K562 (cell line): ENCODE measurements around the gene CKLF. TPM values are rescaled to one million over a fixed set of nuclear protein-coding genes. Genes with fewer than 3 reads are reported as not detected.

Experiments used
- FOXK1 ChIP-seq: sonication (generic); formaldehyde crosslinking; IDR thresholded peaks from 2 replicates; pipeline ENCODE4 v1.8.0; 2022; ENCODE audit warnings: missing genetic modification reagents, mild to moderate bottlenecking, borderline replicate concordance
- HMG20B ChIP-seq: fragments of 250-450 bp; sonication (Bioruptor Pico); IDR thresholded peaks from 2 replicates; pipeline ENCODE4 v1.5.0; 2021; ENCODE audit warnings: mild to moderate bottlenecking
- NR2C2 ChIP-seq, 2 experiments: fragments of 200-800 bp in 1 of 2; sonication (Bioruptor generic) in 1 of 2; sonication (generic) in 1 of 2; formaldehyde crosslinking in 1 of 2; IDR thresholded peaks; 2 replicates each; pipeline versions ENCODE4 v1.6.1 to v1.8.0; 2016 to 2022; ENCODE audit warnings: mild to moderate bottlenecking in 1 of 2, missing compliant biosample characterization in 1 of 2, missing genetic modification characterization in 1 of 2, missing genetic modification reagents in 1 of 2
- SMARCA4 ChIP-seq: fragments of 450-650 bp; IDR thresholded peaks from 2 replicates; pipeline ENCODE4 v1.6.1; 2016
- STAG1 ChIP-seq: sonication (generic); formaldehyde crosslinking; IDR thresholded peaks from 2 replicates; pipeline ENCODE4 v1.5.0; 2020; ENCODE audit warnings: missing genetic modification reagents, borderline replicate concordance
- STAT5A ChIP-seq: IDR thresholded peaks from 2 replicates; pipeline ENCODE4 v1.6.1; 2012; ENCODE audit warnings: low read length, inconsistent platforms, borderline replicate concordance
- ZNF431 ChIP-seq: sonication (generic); formaldehyde crosslinking; IDR thresholded peaks from 2 replicates; pipeline ENCODE4 v1.8.0; 2022; ENCODE audit warnings: mild to moderate bottlenecking, missing genetic modification reagents
- polyA plus RNA-seq, 8 experiments: library from polyadenylated mRNA; depleted of rRNA in 4 of 8; stranded (reverse) in 5 of 8; unstranded in 3 of 8; fragments of >200 nt; fragmentation: Nextera tagmentation in 2 of 8; fragmentation: Illumina TruSeq in 1 of 8; extraction: Ambion mirVana in 2 of 8; extraction: Trizol in 1 of 8; gene quantifications; 2 replicates each; pipeline versions ENCODE4 v1.2.1 to v1.2.3, GENCODE V29; 2011 to 2014; ENCODE audit warnings: inconsistent platforms in 1 of 8, missing spikeins in 1 of 8
- total RNA-seq, 7 experiments: library from RNA; depleted of rRNA in 6 of 7; stranded (reverse); fragments of >200 nt in 6 of 7; fragmentation: Illumina TruSeq in 2 of 7; extraction: Trizol in 2 of 7; gene quantifications; 2 replicates each; pipeline versions ENCODE4 v1.2.1 to v1.2.3, GENCODE V29; 2011 to 2021; ENCODE audit warnings: low replicate concordance in 1 of 7
- TF ChIP-seq, protein P1 (sequence below): fragments of 200-800 bp; sonication (Bioruptor generic); IDR thresholded peaks from 2 replicates; pipeline ENCODE4 v1.6.1; 2017; ENCODE audit warnings: missing genetic modification characterization, missing compliant biosample characterization
- TF ChIP-seq, protein P2 (sequence below): fragments of 200-600 bp; sonication (generic); IDR thresholded peaks from one replicate; pipeline ENCODE4 v1.6.1; 2012; ENCODE audit warnings: mild to moderate bottlenecking, low read depth, low read length, inconsistent platforms
- TF ChIP-seq, protein P3 (sequence below): fragments of 450-650 bp; IDR thresholded peaks from 2 replicates; pipeline ENCODE4 v1.6.1; 2016
- TF ChIP-seq, protein P4 (sequence below): sonication (generic); formaldehyde crosslinking; IDR thresholded peaks from 2 replicates; pipeline ENCODE4 v1.5.0; 2020; ENCODE audit warnings: missing genetic modification reagents

The CKLF gene
- total and polyA plus RNA-seq, 9 of the 15 experiments (the other 6 are each of a cell fraction or from before 2014, with no cell fraction given): 84.8 to 322 (median 118) TPM

DNA sequence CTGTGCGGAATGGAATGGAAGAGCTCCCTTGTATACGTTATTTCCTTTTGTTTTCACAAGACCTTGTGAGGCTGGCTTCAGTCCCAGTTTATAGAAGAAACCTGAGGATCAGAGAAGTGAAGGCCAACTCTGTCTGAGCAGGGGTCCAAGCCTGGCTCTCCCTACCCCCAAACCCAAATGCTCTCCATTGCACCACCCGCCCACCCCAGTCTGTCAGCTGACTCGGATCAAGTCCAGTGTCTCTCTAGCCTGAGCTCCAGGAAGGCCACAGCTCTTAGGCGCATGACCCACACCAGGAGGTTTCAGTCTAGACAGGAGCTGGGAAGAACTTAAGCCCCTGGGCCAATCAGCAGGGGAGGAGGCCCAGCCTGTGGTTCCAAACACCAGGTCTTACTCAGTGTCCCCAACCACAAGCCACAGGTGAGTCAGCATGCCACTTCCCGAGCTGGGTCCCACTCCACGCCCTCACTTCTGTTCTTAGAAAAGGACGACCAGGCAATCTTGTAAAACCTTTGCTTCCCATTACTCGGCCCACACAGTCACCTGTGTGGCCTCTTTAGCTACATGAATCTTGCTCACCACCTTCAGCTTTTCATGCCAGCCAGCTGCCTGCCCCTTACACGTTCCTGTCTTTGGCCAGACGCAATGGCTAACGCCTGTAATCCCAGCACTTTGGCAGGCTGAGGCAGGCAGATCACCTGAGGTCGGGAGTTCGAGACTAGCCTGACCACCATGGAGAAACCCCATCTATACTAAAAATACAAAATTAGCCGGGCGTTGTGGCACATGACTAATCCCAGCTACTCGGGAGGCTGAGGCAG, 30.2 kb upstream of the CKLF start (continued):
- TF ChIP-seq, protein P1, sequence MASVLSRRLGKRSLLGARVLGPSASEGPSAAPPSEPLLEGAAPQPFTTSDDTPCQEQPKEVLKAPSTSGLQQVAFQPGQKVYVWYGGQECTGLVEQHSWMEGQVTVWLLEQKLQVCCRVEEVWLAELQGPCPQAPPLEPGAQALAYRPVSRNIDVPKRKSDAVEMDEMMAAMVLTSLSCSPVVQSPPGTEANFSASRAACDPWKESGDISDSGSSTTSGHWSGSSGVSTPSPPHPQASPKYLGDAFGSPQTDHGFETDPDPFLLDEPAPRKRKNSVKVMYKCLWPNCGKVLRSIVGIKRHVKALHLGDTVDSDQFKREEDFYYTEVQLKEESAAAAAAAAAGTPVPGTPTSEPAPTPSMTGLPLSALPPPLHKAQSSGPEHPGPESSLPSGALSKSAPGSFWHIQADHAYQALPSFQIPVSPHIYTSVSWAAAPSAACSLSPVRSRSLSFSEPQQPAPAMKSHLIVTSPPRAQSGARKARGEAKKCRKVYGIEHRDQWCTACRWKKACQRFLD (CRISPR knock-in tag): 0 out of 2 replicates have a peak, but pooled peaks have one; percentile 77
- TF ChIP-seq FOXK1 (CRISPR knock-in tag): no peak
- TF ChIP-seq, protein P2, sequence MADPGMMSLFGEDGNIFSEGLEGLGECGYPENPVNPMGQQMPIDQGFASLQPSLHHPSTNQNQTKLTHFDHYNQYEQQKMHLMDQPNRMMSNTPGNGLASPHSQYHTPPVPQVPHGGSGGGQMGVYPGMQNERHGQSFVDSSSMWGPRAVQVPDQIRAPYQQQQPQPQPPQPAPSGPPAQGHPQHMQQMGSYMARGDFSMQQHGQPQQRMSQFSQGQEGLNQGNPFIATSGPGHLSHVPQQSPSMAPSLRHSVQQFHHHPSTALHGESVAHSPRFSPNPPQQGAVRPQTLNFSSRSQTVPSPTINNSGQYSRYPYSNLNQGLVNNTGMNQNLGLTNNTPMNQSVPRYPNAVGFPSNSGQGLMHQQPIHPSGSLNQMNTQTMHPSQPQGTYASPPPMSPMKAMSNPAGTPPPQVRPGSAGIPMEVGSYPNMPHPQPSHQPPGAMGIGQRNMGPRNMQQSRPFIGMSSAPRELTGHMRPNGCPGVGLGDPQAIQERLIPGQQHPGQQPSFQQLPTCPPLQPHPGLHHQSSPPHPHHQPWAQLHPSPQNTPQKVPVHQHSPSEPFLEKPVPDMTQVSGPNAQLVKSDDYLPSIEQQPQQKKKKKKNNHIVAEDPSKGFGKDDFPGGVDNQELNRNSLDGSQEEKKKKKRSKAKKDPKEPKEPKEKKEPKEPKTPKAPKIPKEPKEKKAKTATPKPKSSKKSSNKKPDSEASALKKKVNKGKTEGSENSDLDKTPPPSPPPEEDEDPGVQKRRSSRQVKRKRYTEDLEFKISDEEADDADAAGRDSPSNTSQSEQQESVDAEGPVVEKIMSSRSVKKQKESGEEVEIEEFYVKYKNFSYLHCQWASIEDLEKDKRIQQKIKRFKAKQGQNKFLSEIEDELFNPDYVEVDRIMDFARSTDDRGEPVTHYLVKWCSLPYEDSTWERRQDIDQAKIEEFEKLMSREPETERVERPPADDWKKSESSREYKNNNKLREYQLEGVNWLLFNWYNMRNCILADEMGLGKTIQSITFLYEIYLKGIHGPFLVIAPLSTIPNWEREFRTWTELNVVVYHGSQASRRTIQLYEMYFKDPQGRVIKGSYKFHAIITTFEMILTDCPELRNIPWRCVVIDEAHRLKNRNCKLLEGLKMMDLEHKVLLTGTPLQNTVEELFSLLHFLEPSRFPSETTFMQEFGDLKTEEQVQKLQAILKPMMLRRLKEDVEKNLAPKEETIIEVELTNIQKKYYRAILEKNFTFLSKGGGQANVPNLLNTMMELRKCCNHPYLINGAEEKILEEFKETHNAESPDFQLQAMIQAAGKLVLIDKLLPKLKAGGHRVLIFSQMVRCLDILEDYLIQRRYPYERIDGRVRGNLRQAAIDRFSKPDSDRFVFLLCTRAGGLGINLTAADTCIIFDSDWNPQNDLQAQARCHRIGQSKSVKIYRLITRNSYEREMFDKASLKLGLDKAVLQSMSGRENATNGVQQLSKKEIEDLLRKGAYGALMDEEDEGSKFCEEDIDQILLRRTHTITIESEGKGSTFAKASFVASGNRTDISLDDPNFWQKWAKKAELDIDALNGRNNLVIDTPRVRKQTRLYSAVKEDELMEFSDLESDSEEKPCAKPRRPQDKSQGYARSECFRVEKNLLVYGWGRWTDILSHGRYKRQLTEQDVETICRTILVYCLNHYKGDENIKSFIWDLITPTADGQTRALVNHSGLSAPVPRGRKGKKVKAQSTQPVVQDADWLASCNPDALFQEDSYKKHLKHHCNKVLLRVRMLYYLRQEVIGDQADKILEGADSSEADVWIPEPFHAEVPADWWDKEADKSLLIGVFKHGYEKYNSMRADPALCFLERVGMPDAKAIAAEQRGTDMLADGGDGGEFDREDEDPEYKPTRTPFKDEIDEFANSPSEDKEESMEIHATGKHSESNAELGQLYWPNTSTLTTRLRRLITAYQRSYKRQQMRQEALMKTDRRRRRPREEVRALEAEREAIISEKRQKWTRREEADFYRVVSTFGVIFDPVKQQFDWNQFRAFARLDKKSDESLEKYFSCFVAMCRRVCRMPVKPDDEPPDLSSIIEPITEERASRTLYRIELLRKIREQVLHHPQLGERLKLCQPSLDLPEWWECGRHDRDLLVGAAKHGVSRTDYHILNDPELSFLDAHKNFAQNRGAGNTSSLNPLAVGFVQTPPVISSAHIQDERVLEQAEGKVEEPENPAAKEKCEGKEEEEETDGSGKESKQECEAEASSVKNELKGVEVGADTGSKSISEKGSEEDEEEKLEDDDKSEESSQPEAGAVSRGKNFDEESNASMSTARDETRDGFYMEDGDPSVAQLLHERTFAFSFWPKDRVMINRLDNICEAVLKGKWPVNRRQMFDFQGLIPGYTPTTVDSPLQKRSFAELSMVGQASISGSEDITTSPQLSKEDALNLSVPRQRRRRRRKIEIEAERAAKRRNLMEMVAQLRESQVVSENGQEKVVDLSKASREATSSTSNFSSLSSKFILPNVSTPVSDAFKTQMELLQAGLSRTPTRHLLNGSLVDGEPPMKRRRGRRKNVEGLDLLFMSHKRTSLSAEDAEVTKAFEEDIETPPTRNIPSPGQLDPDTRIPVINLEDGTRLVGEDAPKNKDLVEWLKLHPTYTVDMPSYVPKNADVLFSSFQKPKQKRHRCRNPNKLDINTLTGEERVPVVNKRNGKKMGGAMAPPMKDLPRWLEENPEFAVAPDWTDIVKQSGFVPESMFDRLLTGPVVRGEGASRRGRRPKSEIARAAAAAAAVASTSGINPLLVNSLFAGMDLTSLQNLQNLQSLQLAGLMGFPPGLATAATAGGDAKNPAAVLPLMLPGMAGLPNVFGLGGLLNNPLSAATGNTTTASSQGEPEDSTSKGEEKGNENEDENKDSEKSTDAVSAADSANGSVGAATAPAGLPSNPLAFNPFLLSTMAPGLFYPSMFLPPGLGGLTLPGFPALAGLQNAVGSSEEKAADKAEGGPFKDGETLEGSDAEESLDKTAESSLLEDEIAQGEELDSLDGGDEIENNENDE: no peak
- no peak for TF ChIP-seq STAG1
- TF ChIP-seq, protein P3, sequence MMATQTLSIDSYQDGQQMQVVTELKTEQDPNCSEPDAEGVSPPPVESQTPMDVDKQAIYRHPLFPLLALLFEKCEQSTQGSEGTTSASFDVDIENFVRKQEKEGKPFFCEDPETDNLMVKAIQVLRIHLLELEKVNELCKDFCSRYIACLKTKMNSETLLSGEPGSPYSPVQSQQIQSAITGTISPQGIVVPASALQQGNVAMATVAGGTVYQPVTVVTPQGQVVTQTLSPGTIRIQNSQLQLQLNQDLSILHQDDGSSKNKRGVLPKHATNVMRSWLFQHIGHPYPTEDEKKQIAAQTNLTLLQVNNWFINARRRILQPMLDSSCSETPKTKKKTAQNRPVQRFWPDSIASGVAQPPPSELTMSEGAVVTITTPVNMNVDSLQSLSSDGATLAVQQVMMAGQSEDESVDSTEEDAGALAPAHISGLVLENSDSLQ: 0 out of 2 replicates have a peak, but pooled peaks have one; percentile 11
- no peak for TF ChIP-seq HMG20B (CRISPR knock-in tag)
- TF ChIP-seq NR2C2 (CRISPR knock-in tag; IDR thresholded peaks at IDR 0.05): no peak
- peak; percentile 44; the same call in 1 of the 2 replicates for TF ChIP-seq NR2C2 (tag; IDR thresholded peaks at IDR 0.05)
- TF ChIP-seq, protein P4, sequence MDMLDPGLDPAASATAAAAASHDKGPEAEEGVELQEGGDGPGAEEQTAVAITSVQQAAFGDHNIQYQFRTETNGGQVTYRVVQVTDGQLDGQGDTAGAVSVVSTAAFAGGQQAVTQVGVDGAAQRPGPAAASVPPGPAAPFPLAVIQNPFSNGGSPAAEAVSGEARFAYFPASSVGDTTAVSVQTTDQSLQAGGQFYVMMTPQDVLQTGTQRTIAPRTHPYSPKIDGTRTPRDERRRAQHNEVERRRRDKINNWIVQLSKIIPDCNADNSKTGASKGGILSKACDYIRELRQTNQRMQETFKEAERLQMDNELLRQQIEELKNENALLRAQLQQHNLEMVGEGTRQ (CRISPR knock-in tag): 0 out of 2 replicates have a peak, but pooled peaks have one; percentile 21
- TF ChIP-seq SMARCA4: 0 out of 2 replicates have a peak, but pooled peaks have one; percentile 62
- TF ChIP-seq ZNF431 (CRISPR knock-in tag): no peak
- no peak for TF ChIP-seq STAT5A
